Activated naive CD8-positive, alpha-beta T cell treated with anti-CD3 and anti-CD28 coated beads, Interleukin-2, amount 50 U/mL, for 16 hours (primary cell): Measurements from ENCODE around the gene EIF2B1.

Source experiments
- DNase-seq: peaks from one replicate; pipeline ENCODE4 v3.0.0-alpha.2; 2020; ENCODE audit warnings: low read depth, low spot score

The EIF2B1 gene

DNA sequence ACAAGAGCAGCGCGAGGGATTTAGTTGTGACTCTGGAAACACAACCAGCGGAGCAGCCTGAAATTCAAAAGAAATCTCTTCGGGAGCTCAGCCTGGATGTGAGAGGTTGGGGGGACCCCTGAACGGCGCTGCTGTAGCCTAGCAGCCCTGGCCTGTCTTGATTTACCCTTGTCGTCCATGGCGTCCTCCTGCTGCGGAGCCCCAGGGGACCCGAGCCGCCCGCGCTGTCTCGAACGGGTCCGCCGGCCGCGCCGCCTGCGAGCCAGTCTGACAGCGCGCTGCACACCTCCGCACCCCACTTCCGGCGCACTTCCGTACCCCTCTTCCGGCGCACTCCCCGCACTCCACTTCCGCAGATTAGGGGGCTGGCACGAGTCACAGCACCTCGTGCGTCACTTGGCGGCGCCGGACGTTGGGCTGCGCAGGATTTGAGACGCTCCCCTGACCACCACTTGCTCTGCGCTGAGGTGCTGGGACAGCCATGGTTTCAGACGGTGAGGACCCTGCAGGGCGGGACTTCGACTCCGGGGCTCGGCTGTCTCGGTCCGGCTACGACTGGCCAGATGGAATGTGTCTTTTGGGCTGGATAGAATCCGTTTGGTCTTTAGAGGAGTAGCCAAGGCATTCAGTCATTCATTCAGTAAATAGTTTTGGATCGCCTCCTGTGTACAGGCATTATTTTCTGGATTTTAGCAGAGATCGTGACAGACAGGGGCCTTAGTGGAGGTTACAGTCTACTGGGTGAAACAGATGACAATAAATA is at the start of gene EIF2B1, which contains the start of gene GTF2H3:
EIF2B1 (minus strand) TSS at position 308 of the 763 bp plus-strand sequence; CDS start at position 179, 129 bp downstream.
GTF2H3 (plus strand) TSS at position 451 of the 763 bp plus-strand sequence; CDS start at position 482, 31 bp downstream.
- DNase-seq, result peak; percentile 93

DNA sequence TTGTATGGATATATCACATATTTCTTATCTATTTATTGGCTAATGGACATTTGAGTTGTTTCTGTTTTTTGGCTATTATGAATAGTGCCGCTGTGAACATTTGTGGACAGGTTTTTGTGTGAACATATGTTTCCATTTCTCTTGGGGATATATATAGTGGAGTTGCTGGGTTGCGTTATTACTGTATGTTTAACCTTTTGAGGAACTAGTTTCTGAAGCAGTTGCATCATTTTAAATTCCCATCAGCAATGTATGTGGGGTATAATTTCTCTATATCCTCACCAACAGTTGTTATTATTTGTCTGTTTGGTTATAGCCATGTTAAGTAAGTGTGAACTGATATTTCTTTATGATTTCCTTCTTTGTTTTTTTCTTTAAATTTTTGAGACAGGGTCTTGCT is 48.1 kb upstream of the EIF2B1 start:
- no peak for DNase-seq

DNA sequence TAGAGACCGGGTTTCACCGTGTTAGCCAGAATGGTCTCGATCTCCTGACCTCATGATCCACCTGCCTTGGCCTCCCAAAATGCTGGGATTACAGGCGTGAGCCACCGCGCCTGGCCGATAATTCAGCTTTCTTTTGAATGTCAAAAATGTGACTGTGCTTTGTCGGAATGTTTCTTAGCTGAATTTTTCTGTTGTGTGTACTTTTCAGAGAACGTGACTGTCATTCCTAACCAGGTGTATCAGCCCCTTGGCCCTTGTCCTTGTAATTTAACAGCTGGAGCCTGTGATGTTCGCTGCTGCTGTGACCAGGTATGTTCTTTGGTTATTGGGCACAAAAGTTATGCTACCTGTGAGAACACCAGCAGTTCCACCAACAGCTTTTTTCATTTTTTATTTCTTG is 45.5 kb upstream of the EIF2B1 start:
- DNase-seq, result no peak

DNA sequence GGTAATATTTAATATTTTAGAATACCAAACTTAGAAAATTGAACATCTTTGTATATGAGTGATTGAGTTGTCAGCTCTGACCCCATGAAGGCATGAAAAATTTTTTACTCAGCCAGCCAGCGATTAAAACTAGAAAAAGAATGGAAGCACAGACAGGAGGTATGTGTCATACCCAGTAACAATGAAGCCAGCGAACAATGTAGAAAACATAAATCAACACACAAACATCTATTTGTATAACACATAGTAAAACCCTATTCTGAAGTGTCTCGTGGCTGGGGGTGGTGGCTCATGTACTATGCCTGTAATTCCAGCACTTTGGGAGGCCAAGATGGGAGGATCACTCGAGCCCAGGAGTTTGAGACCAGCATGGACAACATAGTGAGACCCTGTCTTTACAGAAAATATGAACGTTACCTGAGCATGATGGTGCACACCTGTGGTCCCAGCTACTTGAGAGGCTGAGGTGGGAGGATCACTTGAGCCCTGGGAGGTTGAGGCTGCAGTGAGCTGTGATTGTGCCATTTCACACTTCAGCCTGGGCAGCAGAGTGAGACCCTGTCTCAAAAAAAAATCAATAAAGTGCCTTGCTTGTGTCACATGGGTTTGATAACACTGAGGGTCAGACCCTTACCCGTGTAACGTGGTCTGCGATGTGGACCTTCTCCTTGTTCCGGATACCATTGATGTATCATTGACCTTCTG is 43.3 kb upstream of the EIF2B1 start:
- DNase-seq, result no peak

DNA sequence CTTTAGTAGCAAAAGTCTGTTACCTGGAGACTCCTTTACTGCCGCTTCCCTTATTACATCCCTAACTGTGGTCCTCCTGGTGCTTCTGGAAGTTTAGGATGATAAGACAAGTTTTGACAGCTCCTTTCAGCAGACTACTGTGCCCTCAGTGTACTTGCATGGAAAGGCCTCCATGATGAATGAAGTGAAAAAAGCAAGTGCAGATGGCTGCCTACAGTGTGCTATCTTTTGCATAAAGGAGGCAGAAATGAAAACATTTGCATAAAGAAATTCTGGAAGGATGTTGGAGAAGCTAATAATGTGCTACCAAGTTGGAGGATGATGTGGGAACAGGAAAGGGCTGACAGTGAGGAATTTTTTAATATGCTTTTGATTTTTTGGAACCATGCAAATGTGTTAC is 42.0 kb upstream of the EIF2B1 start:
- no peak for DNase-seq

DNA sequence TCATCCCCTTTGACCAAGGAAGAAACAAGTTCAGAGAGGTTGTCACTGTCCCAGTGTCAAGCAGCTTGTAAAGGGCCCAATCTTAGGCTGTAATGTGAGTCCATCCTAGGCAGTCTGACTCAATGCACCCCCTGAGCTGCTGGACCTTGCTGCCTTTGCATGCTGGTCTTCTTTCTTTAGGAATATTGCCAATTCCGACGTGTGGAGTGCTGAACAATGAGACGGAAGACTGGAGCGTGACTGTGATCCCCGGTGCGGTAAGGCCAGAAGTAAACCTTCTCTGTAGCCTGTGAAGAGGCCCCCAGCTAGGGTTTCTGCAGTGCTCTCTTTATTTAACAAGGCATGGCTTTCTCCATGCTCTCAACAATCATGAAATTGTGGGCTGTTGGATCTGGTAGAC is 38.4 kb upstream of the EIF2B1 start:
- no peak for DNase-seq

DNA sequence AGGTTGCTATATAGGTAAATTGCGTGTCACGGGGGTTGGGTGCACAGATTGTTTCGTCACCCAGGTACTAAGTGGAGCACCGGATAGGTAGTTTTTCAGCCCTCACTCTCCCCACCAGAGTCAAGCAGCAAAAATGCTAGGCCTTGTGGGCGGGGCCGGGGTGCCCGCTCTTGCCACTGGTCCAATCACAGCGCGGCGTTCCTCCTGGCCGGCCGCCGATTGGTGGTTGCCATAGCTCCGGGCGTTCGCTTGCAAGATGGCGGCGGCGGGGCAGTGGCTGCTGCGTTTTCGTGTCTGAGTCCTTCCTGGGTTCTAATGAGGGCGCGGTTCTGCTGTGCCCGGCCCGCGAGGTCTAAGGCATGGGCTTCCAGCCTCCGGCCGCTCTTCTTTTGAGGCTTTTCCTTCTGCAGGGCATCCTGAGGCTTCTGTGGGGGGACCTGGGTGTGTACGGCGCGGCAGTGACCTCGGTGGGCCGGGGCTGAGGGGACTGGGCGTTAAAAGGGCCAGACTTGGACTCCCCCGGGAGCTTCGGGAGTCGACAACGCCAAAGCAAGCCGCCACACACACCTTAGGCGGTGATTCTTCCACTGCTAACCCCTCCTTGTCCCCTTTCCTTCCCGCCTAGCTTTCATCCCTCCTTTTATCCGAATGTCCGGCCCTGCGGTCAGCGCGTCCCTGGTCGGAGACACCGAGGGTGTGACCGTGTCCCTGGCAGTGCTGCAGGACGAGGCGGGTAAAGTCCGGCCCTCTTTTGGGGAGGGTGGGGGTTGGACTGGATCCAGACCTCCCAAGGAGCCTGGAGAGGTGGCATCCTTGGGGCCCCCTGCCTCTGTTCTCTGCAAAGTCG is 37.6 kb upstream of the EIF2B1 start, which contains the start of gene TCTN2:
TCTN2 (plus strand) TSS at position 232 of the 847 bp plus-strand sequence; CDS start at position 360, 128 bp downstream.
- DNase-seq, result peak; percentile 89

DNA sequence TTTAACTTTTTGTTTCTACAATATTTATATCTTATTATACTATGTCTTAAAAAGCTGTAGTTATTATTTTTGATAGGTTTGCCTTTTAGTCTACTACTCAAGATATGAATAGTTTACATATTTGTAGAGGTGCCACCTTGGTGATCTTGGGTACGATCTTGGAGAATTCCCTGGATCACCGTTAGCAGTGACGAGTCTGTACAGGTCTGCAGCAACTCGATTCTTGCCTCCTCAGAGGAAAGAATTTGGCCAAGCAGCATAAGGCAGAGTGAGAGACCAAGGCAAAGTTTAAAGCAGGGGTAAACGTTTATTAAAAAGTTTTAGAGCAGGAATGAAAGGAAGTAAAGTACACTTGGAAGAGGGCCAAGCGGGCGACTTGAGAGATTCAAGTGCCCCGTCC is 34.3 kb upstream of the EIF2B1 start:
- DNase-seq, result no peak

DNA sequence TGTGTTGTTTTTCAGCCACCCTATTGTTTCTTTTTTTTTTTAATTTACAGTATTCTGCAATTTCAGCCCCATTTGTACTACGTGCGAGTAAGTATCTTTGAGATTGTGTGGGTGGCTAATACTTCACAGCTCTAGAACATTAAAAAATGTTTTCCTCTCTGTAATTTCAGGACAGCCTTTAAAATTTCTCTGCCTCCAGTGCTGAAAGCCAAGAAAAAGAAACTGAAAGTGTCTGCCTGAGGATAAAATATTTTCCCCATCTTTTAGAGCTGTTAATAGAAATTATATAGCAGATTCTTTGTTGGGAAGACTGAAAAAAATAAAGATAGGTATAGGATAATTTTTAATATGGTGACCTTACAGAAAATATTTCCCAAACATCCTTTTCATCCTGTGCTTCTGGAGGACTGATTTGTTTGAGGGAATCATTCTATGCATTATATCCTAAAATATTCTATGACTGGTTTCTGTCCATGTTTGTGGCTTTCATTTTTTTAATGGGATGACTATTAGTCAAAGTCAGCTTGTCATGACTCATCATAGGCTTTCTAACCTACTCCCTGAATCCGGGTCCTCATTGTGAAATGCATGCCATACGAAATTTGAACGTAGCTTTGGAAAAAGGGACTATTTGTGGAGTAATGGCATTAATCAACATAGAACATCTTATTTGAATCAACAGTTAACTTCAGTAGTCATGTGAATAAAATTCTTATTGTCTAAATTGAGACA is 26.7 kb upstream of the EIF2B1 start:
- DNase-seq, result no peak

DNA sequence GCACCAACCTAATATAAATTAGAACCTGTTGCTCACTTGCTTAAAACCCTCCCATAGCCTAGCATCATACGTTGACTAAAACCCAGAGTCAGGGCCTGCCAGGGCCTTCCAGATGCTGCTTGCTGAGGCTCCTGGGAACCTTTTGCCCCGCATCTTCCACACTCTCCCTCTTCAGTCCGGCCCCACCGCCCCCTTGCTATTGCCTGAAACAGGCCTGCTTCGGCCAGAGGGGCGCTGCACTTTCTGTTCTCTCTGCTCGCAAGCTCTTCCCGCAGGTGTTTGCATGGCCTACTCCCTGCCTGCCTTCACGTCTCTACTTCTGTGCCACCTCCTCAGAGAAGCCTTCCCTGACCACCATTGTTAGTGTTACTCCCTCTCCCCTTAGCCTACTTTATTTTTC is 23.7 kb upstream of the EIF2B1 start:
- no peak for DNase-seq

DNA sequence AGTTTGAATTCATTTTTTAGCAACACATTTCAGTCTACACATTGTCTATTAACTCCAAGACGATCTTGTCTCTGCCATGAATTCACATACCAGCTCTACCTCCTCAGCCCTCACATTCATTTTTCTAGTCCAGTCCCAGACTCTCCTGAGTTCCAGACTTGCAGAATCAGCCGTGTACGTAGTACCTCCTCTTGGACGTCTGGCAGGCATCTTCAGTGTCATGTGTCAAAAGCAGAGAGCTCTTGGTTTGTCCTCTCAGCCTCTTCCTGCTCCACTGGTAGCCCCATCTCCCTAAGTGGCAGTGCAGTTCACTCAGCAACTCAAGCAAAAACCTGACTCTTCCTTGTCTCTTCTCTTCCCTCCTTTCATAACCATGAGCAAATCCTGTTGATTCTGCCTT is 22.9 kb upstream of the EIF2B1 start:
- DNase-seq, result no peak

DNA sequence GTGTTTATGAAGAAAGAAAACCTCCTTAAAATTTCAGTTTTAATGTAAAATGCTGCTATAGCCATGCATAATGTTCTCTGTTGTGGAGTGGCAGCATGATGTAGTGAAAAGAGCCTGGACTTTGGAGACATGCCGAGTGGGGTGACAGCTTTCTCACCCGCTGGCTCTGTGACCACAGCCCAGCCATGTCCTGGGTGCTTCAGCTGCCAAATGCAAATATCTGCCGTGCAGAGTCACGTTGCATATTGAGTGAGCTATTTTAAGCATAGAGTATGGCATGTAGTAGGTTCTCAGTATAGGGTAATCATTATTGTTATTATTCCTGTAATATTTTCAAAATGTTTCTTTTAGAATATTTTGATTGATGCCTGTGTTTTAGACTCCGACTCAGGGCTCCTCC is 21.9 kb upstream of the EIF2B1 start:
- DNase-seq, result no peak

DNA sequence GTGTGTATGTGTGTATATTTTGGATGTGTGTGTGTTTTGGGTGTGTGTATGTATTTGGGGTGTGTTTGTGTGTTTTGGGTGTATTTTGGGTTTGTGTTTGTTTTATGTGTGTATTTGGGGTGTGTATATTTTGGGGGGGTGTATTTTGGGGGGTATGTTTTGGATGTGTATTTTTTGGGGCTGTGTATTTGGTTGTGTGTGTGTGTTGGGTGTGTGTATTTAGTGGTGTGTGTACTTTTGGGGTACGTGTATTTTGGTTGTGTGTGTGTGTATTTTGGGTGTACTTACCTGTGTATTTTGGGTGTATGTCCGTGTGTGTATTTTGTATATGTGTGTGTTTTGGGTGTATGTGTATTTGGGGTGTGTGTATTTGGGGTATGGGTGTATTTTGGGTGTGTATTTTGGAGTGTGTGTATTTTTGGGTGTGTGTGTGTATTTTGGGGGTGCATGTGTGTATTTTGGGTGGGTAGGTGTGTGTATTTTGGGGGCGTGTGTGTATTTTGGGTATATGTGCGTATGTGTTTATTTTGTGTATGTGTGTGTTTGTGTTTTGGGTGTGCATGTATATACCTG is 20.7 kb upstream of the EIF2B1 start:
- DNase-seq, result no peak

DNA sequence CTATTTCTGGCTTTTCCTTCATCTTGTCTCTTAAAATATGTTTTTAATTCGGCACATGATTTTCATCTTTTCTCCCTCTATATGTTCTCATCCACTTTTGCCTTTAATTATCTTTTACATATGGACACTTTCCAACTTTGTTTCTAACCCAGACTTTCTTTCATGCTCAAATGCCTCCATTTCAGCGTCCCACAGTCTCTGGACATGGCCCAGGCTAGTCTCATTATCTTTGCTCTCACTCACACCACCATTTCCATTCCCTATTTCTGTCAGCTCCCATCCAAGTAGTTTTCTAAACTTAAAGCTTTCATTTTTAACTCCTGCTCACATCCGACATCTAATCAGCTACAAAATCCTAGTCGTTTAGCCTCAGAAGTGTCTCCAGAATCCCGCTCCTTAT is 14.9 kb upstream of the EIF2B1 start:
- no peak for DNase-seq

DNA sequence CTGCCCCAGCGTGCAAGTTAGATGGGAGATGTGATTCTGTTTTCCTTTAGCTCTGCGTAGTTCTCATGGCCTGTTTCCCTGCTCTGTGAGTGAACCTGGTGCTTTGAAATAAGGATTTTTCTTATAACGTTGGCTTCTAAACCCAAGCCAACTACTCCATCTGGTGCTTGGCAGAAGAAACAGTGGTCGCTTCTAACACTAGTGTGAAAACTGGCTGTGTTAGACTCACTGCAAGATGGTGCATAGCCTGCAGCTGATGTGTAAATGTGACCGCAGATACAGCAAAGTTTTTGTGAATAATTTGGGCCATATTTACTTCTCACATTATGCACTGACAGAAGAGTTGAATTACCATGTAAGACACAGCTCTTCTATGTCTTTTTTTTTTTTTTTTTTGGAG is 12.4 kb upstream of the EIF2B1 start:
- no peak for DNase-seq

DNA sequence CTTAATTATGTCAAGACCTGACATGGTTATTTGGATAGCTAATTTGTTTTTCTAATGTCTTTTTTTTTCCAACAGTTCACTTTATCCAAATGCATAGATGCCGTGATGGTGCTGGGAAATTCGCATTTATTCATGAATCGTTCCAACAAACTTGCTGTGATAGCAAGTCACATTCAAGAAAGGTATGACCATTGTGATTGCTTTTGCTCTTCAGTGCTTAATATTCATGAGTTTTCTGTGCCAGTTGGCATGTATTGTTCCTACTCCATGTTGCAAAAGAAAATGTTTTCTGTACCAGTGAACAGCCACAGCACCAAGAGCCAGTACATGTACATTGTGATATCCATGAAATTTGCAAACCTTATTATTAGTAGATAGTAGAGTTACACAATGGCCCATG is 11.9 kb upstream of the EIF2B1 start:
- DNase-seq, result no peak

DNA sequence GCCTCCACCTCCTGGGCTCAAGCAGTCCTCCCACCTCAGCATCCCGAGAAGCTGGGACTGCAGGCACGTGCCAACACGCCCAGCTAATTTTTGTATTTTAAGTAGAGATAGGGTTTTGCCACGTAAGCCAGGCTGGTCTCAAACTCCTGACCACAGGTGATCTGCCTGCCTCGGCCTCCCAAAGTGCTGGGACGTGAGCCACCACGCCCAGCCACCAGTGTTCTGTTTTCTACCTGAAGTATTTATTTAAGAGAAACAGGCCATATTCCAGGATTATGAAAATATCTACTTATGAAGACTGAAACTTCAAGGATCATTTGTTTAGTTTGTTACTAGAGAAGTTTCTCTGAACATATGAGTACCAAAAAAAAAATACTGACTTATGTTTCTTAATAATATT is 10.4 kb upstream of the EIF2B1 start:
- no peak for DNase-seq

DNA sequence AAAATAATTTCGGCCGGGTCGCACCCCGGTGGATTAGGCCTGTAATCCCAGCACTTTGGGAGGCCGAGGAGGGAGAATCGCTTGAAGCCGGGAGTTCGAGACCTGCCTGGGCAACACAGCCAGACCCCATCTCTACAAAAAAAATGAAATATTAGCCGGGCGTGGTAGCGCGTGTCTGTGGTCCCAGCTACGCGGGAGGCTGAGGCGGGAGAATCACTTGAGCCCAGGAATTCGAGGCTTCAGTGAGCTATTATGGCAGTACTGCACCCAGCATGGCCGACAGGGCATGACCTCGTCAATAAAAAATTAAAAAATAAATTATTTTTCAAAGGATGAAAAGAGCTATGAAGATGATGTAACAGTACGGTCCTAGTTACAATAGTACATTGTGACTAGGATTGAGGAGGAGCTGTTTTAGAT is 666 bp upstream of the EIF2B1 start:
- no peak for DNase-seq

DNA sequence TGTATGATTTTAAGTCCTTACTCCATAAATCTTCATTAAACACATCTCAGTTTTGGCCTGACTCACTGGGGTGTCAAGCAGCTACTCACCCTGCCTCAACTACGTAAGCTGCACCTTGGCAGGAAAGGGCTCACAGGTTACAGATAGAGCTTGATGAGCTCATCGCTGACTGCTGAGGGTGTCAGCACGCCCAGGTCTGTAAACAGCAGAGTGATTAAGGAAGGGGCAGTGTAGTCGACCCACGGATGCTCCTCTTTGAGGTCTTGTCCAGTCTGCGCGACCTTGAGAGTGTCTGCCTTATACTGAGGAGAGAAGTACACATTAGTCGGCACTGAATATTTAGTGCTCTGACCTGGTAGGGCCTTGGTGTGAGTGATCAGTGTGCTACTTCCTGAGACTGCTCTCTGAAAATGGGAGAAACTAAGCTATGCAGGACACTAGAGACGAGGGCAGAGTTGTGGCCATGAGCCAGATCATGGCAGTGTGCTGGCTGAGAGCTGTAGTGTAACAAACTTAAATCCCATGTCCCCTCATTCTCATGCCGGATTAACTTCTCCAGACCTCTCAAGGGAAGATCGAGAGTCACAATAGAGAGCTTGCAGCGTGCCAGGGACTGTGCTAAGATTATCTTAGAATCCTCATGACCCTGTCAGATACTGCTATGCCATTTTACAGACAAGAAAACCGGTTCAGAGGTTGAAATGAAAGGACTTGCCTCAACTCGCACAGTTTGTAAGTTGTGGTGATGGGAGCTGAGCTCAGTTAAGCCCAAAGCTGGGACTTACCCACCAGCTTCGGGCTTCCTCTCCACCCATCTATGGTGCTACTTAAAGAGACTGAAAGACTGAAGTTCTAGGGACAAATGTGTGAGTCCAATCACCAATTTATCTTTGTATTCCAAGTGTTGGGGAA is 11.6 kb downstream of the EIF2B1 start:
- no peak for DNase-seq

DNA sequence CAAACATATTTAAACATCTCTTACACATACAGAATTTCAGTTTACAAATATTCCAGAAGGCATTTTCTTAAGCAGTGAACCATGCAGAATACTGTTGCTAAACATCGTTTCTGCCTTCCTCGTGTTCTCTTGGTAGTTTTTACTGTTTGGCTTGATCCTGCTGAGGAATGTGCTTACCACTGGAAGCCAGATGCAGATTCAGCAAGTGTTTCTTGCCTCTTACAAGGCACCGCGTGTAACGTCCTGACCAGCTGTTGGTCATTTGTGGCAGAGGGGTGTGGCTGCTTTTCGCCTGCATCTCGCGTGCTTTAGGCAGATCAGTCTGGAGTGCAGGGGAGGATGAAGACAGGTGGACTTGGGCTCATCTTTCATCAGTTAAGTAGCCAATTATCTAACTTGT is 12.4 kb downstream of the EIF2B1 start:
- DNase-seq, result no peak
